HCT116 (cell line): Measurements from ENCODE around the gene GNGT2. TPM values are rescaled to one million over a fixed set of nuclear protein-coding genes. Genes with fewer than 3 reads are reported as not detected.

Experiments
- ATAC-seq: fragments of 200-7000 bp; cut with Tn5 transposase; 2 replicates; pipeline ENCODE4 v1.9.1; 2020; ENCODE audit warnings: mild to moderate bottlenecking, moderate library complexity
- BruUV-seq: library from RNA; stranded (reverse); fragments of 400-500 nt; replicated peaks from 2 replicates; lab custom pipeline; 2021; lab: Mats Ljungman, UMichigan
- CTCF ChIA-PET: fragments of 300-600 bp; sonication (Branson Sonifier 250); formaldehyde crosslinking; loops from one replicate; lab custom pipeline; 2021; ENCODE audit warnings: antibody characterized with exemption; lab: Charles Lee
- POLR2A ChIA-PET: fragments of 300-600, 350-600 bp; sonication (Branson Sonifier 250); formaldehyde crosslinking; loops from one replicate; lab custom pipeline; 2021; ENCODE audit warnings: antibody characterized with exemption; lab: Charles Lee
- RAD21 ChIA-PET, 2 experiments: fragments of 300-600 bp; sonication (Branson Sonifier 250); formaldehyde crosslinking; loops; one replicate each; lab custom pipeline; 2023; ENCODE audit warnings: low total read pairs in 2 of 2; ENCODE audit not compliant: uncharacterized antibody in 2 of 2, unreplicated experiment in 2 of 2, low non-redundant PET in 1 of 2; lab: Charles Lee
- DNase-seq: peaks from one replicate; pipeline ENCODE4 v3.0.0-alpha.2; 2010; ENCODE audit warnings: low read depth, low spot score
- H2AFZ ChIP-seq: fragments of 200-600 bp; shearing (Covaris generic), sonication (generic); 2 replicates; pipeline ENCODE4 v1.6.1; 2017; ENCODE audit warnings: low read depth, mixed run types, mixed read lengths, antibody characterized with exemption, low read length; ENCODE audit not compliant: poor library complexity, severe bottlenecking
- H3K27ac ChIP-seq: 2 replicates; pipeline ENCODE4 v1.5.1; 2012; ENCODE audit warnings: low read depth, low read length
- H3K27me3 ChIP-seq: fragments of 200-600 bp; sonication (generic); 2 replicates; pipeline ENCODE4 v1.6.1; 2016; ENCODE audit warnings: mixed run types, low read length, mixed read lengths; ENCODE audit not compliant: insufficient read depth
- H3K36me3 ChIP-seq, 2 experiments: fragments of 200-500 bp in 1 of 2; fragments of 200-600 bp in 1 of 2; sonication (Bioruptor generic) in 1 of 2; sonication (generic) in 1 of 2; 2 replicates each; pipeline versions ENCODE4 v1.5.1 to v1.6.1; 2014 to 2016; ENCODE audit warnings: low read length in 2 of 2, inconsistent platforms in 1 of 2, mixed read lengths in 1 of 2, mixed run types in 1 of 2; ENCODE audit not compliant: insufficient read depth in 2 of 2, control insufficient read depth in 1 of 2
- H3K4me1 ChIP-seq, 2 experiments: fragments of 200-600 bp in 1 of 2; sonication (generic) in 1 of 2; 2 replicates each; pipeline versions ENCODE4 v1.5.1 to v1.6.1; 2012 to 2017; ENCODE audit warnings: low read length in 2 of 2, inconsistent platforms in 1 of 2, mild to moderate bottlenecking in 1 of 2, mixed read lengths in 1 of 2, mixed run types in 1 of 2, moderate library complexity in 1 of 2; ENCODE audit not compliant: insufficient read depth in 2 of 2, control insufficient read depth in 1 of 2
- H3K4me2 ChIP-seq: fragments of 200-600 bp; sonication (generic); 2 replicates; pipeline ENCODE4 v1.6.1; 2017; ENCODE audit warnings: mixed run types, low read length, mixed read lengths
- H3K4me3 ChIP-seq, 2 experiments: fragments of 200-600 bp in 1 of 2; sonication (generic) in 1 of 2; replicated peaks in 1 of 2; 2 replicates each; pipeline ENCODE4 v1.5.1; 2011 to 2016; ENCODE audit warnings: low read length in 2 of 2, control low read depth in 1 of 2, low read depth in 1 of 2, mild to moderate bottlenecking in 1 of 2, mixed read lengths in 1 of 2, mixed run types in 1 of 2
- H3K79me2 ChIP-seq: fragments of 200-600 bp; sonication (generic); 2 replicates; pipeline ENCODE4 v1.6.1; 2017; ENCODE audit warnings: mild to moderate bottlenecking, mixed run types, low read length, moderate library complexity, mixed read lengths; ENCODE audit not compliant: insufficient read depth
- H3K9ac ChIP-seq: fragments of 200-600 bp; sonication (generic); 2 replicates; pipeline ENCODE4 v1.6.1; 2016; ENCODE audit warnings: low read length, mixed read lengths
- H3K9me2 ChIP-seq: fragments of 200-600 bp; sonication (generic), shearing (Covaris generic); 2 replicates; pipeline ENCODE4 v1.6.1; 2017; ENCODE audit warnings: mixed run types, mild to moderate bottlenecking, moderate library complexity; ENCODE audit not compliant: insufficient read depth
- H3K9me3 ChIP-seq, 2 experiments: fragments of 200-500 bp in 1 of 2; fragments of 200-600 bp in 1 of 2; sonication (Bioruptor generic) in 1 of 2; sonication (generic) in 1 of 2; 2 replicates each; pipeline ENCODE4 v1.6.1; 2014 to 2017; ENCODE audit warnings: low read length in 2 of 2, mixed read lengths in 2 of 2, inconsistent platforms in 1 of 2, low read depth in 1 of 2, mild to moderate bottlenecking in 1 of 2, mixed run types in 1 of 2, moderate library complexity in 1 of 2; ENCODE audit not compliant: control insufficient read depth in 1 of 2, insufficient read depth in 1 of 2
- H4K20me1 ChIP-seq: fragments of 200-600 bp; sonication (generic), shearing (Covaris generic); 2 replicates; pipeline ENCODE4 v1.6.1; 2017; ENCODE audit warnings: mixed run types, mild to moderate bottlenecking, moderate library complexity; ENCODE audit not compliant: insufficient read depth
- CBX3 ChIP-seq: IDR thresholded peaks from 2 replicates; pipeline ENCODE4 v1.6.1; 2012; ENCODE audit warnings: low read depth
- CEBPB ChIP-seq: IDR thresholded peaks from 2 replicates; pipeline ENCODE4 v1.6.1; 2012; ENCODE audit warnings: low read depth
- CTCF ChIP-seq, 3 experiments: fragments of 200-600 bp in 1 of 3; sonication (generic) in 1 of 3; IDR thresholded peaks in 2 of 3; conservative IDR thresholded peaks in 1 of 3; 2 replicates each; pipeline ENCODE4 v1.5.1; 2012 to 2017; ENCODE audit warnings: low read depth in 2 of 3, low read length in 2 of 3, antibody characterized with exemption in 1 of 3, borderline replicate concordance in 1 of 3, control low read depth in 1 of 3, mild to moderate bottlenecking in 1 of 3, mixed read lengths in 1 of 3, mixed run types in 1 of 3, moderate library complexity in 1 of 3; ENCODE audit not compliant: insufficient read depth in 1 of 3
- EGR1 ChIP-seq: IDR thresholded peaks from 2 replicates; pipeline ENCODE4 v1.6.1; 2012; ENCODE audit warnings: low read depth
- ELF1 ChIP-seq: IDR thresholded peaks from 2 replicates; pipeline ENCODE4 v1.6.1; 2012; ENCODE audit warnings: low read depth, borderline replicate concordance
- EZH2phosphoT487 ChIP-seq: fragments of 200-600 bp; IDR thresholded peaks from 2 replicates; pipeline ENCODE4 v1.6.1; 2018; ENCODE audit warnings: antibody characterized with exemption, borderline replicate concordance
- FOSL1 ChIP-seq: IDR thresholded peaks from 2 replicates; pipeline ENCODE4 v1.6.1; 2012; ENCODE audit warnings: low read depth
- JUND ChIP-seq: IDR thresholded peaks from 2 replicates; pipeline ENCODE4 v1.6.1; 2012
- MAX ChIP-seq: IDR thresholded peaks from 2 replicates; pipeline ENCODE4 v1.6.1; 2012
- POLR2A ChIP-seq: IDR thresholded peaks from 2 replicates; pipeline ENCODE4 v1.7.0; 2011; ENCODE audit warnings: borderline replicate concordance; ENCODE audit not compliant: insufficient read depth, insufficient read length; ENCODE audit errors: extremely low read depth
- RAD21 ChIP-seq: IDR thresholded peaks from 2 replicates; pipeline ENCODE4 v1.6.1; 2012; ENCODE audit warnings: low read depth, mild to moderate bottlenecking
- SIN3A ChIP-seq: IDR thresholded peaks from 2 replicates; pipeline ENCODE4 v1.6.1; 2012; ENCODE audit warnings: low read depth
- TCF7L2 ChIP-seq: IDR thresholded peaks from 2 replicates; pipeline ENCODE4 v1.7.0; 2011; ENCODE audit warnings: borderline replicate concordance, inconsistent platforms; ENCODE audit not compliant: insufficient read depth, insufficient read length; ENCODE audit errors: extremely low read depth
- YY1 ChIP-seq: IDR thresholded peaks from 2 replicates; pipeline ENCODE4 v1.6.1; 2011; ENCODE audit warnings: low read length, low read depth, moderate library complexity, mild to moderate bottlenecking; ENCODE audit not compliant: insufficient replicate concordance; ENCODE audit errors: extremely low read depth
- ZBTB33 ChIP-seq: IDR thresholded peaks from 2 replicates; pipeline ENCODE4 v1.6.1; 2011; ENCODE audit warnings: mild to moderate bottlenecking, low read length, moderate library complexity; ENCODE audit not compliant: insufficient replicate concordance; ENCODE audit errors: extremely low read depth
- ZFX ChIP-seq: fragments of 450-650 bp; IDR thresholded peaks from 2 replicates; pipeline ENCODE4 v1.6.1; 2017
- ZNF274 ChIP-seq: fragments of 200-500 bp; sonication (Bioruptor generic); IDR thresholded peaks from 2 replicates; pipeline ENCODE4 v1.6.1; 2014; ENCODE audit warnings: mild to moderate bottlenecking, low read depth, low read length, inconsistent platforms
- intact Hi-C: fragments of 100-400 bp; cut with micrococcal nuclease; formaldehyde crosslinking; loops from 2 replicates; pipeline ENCODE4 v1.10.0; 2022
- total RNA-seq: library from RNA; stranded (reverse); gene quantifications from one replicate; pipeline ENCODE4 v1.2.1, GENCODE V29; 2021; ENCODE audit not compliant: unreplicated experiment
- TF ChIP-seq, protein P1 (sequence below): IDR thresholded peaks from 2 replicates; pipeline ENCODE4 v1.6.1; 2012; ENCODE audit warnings: low read depth

GNGT2 gene
- total RNA-seq, 1 experiment from 2014 or later, result not detected

- TF ChIP-seq CTCF (IDR thresholded peaks at IDR 0.05 in 2 of 3, conservative IDR thresholded peaks at IDR 0.05 in 1 of 3; ENCODE audit: borderline replicate concordance in 1 of 3, insufficient read depth in 1 of 3, low read depth in 2 of 3, low read length in 2 of 3), result no peak
- no peak for TF ChIP-seq YY1
- TF ChIP-seq ZFX, result no peak
- TF ChIP-seq MAX, result no peak
- TF ChIP-seq, protein P1, sequence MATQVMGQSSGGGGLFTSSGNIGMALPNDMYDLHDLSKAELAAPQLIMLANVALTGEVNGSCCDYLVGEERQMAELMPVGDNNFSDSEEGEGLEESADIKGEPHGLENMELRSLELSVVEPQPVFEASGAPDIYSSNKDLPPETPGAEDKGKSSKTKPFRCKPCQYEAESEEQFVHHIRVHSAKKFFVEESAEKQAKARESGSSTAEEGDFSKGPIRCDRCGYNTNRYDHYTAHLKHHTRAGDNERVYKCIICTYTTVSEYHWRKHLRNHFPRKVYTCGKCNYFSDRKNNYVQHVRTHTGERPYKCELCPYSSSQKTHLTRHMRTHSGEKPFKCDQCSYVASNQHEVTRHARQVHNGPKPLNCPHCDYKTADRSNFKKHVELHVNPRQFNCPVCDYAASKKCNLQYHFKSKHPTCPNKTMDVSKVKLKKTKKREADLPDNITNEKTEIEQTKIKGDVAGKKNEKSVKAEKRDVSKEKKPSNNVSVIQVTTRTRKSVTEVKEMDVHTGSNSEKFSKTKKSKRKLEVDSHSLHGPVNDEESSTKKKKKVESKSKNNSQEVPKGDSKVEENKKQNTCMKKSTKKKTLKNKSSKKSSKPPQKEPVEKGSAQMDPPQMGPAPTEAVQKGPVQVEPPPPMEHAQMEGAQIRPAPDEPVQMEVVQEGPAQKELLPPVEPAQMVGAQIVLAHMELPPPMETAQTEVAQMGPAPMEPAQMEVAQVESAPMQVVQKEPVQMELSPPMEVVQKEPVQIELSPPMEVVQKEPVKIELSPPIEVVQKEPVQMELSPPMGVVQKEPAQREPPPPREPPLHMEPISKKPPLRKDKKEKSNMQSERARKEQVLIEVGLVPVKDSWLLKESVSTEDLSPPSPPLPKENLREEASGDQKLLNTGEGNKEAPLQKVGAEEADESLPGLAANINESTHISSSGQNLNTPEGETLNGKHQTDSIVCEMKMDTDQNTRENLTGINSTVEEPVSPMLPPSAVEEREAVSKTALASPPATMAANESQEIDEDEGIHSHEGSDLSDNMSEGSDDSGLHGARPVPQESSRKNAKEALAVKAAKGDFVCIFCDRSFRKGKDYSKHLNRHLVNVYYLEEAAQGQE, result no peak
- TF ChIP-seq CEBPB, result no peak
- no peak for TF ChIP-seq TCF7L2
- no peak for TF ChIP-seq JUND
- no peak for TF ChIP-seq EGR1
- no peak for TF ChIP-seq ZNF274
- TF ChIP-seq SIN3A, result no peak
- TF ChIP-seq ELF1, result no peak
- no peak for TF ChIP-seq EZH2phosphoT487
- no peak for TF ChIP-seq FOSL1
- no peak for TF ChIP-seq ZBTB33
- no peak for TF ChIP-seq POLR2A
- TF ChIP-seq RAD21, result no peak
- no peak for TF ChIP-seq CBX3
- no peak for ATAC-seq
- DNase-seq, result no peak
- CTCF ChIA-PET, result interaction anchor here (0.7 to 1.3 kb wide), 2 partner anchors 32 to 297 kb away, joined by 3 to 4 read pairs; no protein-coding TSS in a partner anchor
- H3K79me2 ChIP-seq, result no peaks in the 10 kb centered on the region
- H3K36me3 ChIP-seq, result no peaks in the 10 kb centered on the region
- no peaks in the 10 kb centered on the region for H3K27me3 ChIP-seq
- H2AFZ ChIP-seq, result peak overlapping the region; percentile 74
- peak overlapping the region; percentile 97 for H3K4me2 ChIP-seq
- BruUV-seq, result TSS peak; percentile 66
- no peaks in the 10 kb centered on the region for H3K9me3 ChIP-seq
- peak overlapping the region; percentile 88 for H3K27ac ChIP-seq
- H3K4me3 ChIP-seq, result peak overlapping the region; percentile 55 to 77
- RAD21 ChIA-PET, result no interaction called here
- H4K20me1 ChIP-seq, result no peaks in the 10 kb centered on the region
- no peaks in the 10 kb centered on the region for H3K9me2 ChIP-seq
- POLR2A ChIA-PET, result interaction anchor here (0.6 to 1.6 kb wide), 4 partner anchors 30 to 442 kb away, joined by 3 to 6 read pairs (median 3); no protein-coding TSS in a partner anchor
- intact Hi-C loops, result no loop called here
- peaks cover 15 to 28% of the 10 kb centered on the region in 2 experiments for H3K4me1 ChIP-seq
- H3K9ac ChIP-seq, result peak overlapping the region; percentile 82
These were observed 49.3 kb upstream of the GNGT2 start for GRCh38 chr17:49259663-49260010.
